GM10248 (cell line): Measurements from ENCODE around the gene PIF1.

Source experiments
- CTCF ChIA-PET: fragments of 300-600 bp; sonication (Branson Sonifier 250); formaldehyde crosslinking; extraction: SDS; loops from one replicate; lab custom pipeline; 2021; ENCODE audit warnings: antibody characterized with exemption; lab: Yijun Ruan, JAX
- POLR2A ChIA-PET: fragments of 350-650 bp; sonication (Branson Sonifier 250); formaldehyde crosslinking; extraction: SDS; loops from one replicate; lab custom pipeline; 2020; ENCODE audit warnings: antibody characterized with exemption; lab: Yijun Ruan, JAX
- DNase-seq: peaks from one replicate; pipeline ENCODE4 v3.0.0; 2012; ENCODE audit errors: extremely low spot score
- TF ChIP-seq, protein P1 (sequence below): IDR thresholded peaks from 2 replicates; pipeline ENCODE4 v1.5.1; 2012; ENCODE audit warnings: mild to moderate bottlenecking, low read depth; ENCODE audit errors: extremely low read depth, missing control alignments, control extremely low read depth

PIF1 gene

DNA sequence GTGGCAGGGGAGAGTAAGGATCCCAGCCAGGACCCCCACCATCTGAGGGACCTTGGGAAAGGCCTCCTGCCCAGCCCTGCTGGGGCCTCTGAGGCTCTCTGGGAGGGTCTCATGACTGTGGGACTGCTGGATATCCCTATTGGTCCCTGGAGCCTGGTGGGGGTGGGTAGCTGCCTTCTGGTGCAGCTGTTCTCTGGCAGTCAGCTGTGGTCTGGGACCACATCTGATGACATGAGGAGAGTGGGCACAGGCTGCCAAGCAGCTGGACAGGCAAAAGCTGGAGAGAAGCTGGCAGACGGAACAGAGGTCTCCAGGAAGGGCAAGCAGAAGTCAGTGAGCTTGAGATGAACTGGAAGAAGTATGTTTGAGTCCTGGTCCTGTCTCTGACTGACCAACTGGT is 38.6 kb upstream of the PIF1 start:
- CTCF ChIA-PET, result interaction anchor here (1.0 to 2.4 kb wide), 12 partner anchors 9 to 53 kb away, joined by 3 to 11 read pairs (median 5); no protein-coding TSS in a partner anchor
- no peak for DNase-seq
- POLR2A ChIA-PET, result interaction anchor here (0.6 to 2.2 kb wide), 4 partner anchors 30 to 161 kb away, joined by 3 to 9 read pairs (median 4); partner anchors contain the start of gene ANKDD1A
- TF ChIP-seq, protein P1, sequence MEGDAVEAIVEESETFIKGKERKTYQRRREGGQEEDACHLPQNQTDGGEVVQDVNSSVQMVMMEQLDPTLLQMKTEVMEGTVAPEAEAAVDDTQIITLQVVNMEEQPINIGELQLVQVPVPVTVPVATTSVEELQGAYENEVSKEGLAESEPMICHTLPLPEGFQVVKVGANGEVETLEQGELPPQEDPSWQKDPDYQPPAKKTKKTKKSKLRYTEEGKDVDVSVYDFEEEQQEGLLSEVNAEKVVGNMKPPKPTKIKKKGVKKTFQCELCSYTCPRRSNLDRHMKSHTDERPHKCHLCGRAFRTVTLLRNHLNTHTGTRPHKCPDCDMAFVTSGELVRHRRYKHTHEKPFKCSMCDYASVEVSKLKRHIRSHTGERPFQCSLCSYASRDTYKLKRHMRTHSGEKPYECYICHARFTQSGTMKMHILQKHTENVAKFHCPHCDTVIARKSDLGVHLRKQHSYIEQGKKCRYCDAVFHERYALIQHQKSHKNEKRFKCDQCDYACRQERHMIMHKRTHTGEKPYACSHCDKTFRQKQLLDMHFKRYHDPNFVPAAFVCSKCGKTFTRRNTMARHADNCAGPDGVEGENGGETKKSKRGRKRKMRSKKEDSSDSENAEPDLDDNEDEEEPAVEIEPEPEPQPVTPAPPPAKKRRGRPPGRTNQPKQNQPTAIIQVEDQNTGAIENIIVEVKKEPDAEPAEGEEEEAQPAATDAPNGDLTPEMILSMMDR, result no peak

GRCh38 chr15:64862408-64862807 is 37.0 kb upstream of the PIF1 start:
- DNase-seq, result no peak
- ChIA-PET POLR2A (interaction anchor here (1.4 kb wide), 1 partner anchor 19 kb away, joined by 8 read pairs; no protein-coding TSS in a partner anchor), CTCF (interaction anchor here (0.8 to 2.5 kb wide), 5 partner anchors 17 to 43 kb away, joined by 3 to 6 read pairs (median 3); no protein-coding TSS in a partner anchor)
- TF ChIP-seq, protein P1, result no peak

DNA sequence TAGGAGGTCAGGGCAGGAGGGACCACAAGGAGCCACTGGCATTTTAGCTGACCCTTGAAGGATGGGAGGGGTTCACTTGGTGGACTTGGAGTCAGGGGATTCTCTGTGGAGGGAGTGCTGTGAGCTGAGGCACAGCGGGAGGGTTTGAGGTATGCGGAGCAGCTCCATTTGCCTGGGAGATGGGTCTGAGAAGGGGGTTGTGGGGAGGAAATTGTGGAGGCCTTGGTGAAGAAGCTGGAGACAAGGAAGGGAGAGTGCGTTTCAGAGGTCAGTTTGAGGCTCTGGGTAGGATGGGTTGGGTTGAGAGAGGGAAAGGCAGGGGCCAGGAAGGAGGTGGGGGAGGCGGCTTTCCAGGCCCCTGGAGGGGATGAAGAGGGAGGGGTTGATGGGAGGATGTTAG is 36.5 kb upstream of the PIF1 start:
- ChIA-PET CTCF (interaction anchor here (0.8 to 2.5 kb wide), 6 partner anchors 17 to 43 kb away, joined by 3 to 6 read pairs (median 3); no protein-coding TSS in a partner anchor), POLR2A (interaction anchor here (1.4 kb wide), 1 partner anchor 18 kb away, joined by 8 read pairs; no protein-coding TSS in a partner anchor)
- no peak for DNase-seq
- TF ChIP-seq, protein P1, result no peak

- ChIA-PET CTCF (interaction anchor here (1.1 to 2.5 kb wide), 4 partner anchors 16 to 44 kb away, joined by 3 to 6 read pairs (median 3); no protein-coding TSS in a partner anchor), POLR2A (no interaction called here)
These were observed 35.9 kb upstream of the PIF1 start for GRCh38 chr15:64861331-64861730.

DNA sequence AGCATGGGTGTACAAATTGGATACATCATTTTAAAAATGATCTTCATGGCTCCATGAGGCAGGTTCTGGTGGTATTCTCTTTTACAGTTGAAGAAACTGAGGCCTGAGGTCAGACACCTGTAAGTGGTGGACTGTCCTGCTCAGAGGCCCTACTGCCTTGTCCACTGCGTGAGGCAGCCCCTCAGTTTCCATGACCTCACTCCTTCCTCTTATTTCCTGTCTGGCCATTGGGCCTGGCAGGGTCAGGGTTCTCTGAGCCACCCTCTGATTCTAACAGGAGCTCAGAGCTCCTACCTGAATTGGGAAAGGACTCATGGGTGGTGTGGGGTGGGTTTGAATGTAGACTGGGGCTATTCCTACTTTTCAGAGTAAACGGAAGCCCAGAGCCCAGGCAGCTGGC is 33.8 kb upstream of the PIF1 start:
- CTCF ChIA-PET, result interaction anchor here (0.9 to 1.5 kb wide), 4 partner anchors 21 to 46 kb away, joined by 3 to 7 read pairs (median 4); no protein-coding TSS in a partner anchor
- TF ChIP-seq, protein P1, result no peak
- no peak for DNase-seq
- POLR2A ChIA-PET, result interaction anchor here (0.5 kb wide), 1 partner anchor 29 kb away, joined by 3 read pairs; no protein-coding TSS in a partner anchor

More at GRCh38 chr15:64861331-64861730, 35.9 kb upstream of the PIF1 start:
- TF ChIP-seq, protein P1, result no peak
- no peak for DNase-seq

DNA sequence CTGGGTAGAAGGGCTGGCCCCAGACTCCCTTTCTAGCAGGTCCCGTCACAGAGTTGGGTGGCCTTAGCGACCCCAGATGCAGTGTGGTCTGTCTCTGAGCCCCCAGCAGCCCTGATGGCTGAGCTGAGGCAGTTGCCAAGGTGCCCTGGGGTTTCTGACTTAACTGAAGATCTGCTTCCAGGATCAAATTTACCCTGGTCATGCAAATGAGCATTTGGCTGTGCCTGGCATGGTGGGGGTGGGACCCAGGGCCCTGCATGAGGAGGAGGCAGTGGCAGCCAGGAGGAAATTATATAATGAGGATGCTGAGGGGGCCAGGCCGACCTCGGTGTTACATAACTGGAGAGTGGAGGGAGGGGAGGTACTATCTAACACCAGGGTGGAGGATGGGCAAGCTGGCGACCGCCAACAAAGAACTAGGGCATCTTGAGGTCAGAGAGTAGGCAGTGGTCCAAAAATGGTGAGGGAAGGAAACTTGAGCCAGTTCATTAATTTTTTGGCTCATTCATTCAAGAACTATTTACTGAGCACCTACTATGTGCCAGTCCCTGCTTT is 32.7 kb upstream of the PIF1 start:
- CTCF ChIA-PET, result interaction anchor here (1.3 kb wide), 1 partner anchor 22 kb away, joined by 7 read pairs; no protein-coding TSS in a partner anchor
- TF ChIP-seq, protein P1, result no peak
- POLR2A ChIA-PET, result no interaction called here
- DNase-seq, result no peak
